GM21528 (cell line): ENCODE results near the gene UPK1A.

Source experiments
- ATAC-seq: cut with Tn5 transposase; IDR thresholded peaks from one replicate; pipeline ENCODE4 v1.9.1; 2021; ENCODE audit warnings: mild to moderate bottlenecking, moderate library complexity; ENCODE audit not compliant: unreplicated experiment, low FRiP score

The UPK1A gene

DNA sequence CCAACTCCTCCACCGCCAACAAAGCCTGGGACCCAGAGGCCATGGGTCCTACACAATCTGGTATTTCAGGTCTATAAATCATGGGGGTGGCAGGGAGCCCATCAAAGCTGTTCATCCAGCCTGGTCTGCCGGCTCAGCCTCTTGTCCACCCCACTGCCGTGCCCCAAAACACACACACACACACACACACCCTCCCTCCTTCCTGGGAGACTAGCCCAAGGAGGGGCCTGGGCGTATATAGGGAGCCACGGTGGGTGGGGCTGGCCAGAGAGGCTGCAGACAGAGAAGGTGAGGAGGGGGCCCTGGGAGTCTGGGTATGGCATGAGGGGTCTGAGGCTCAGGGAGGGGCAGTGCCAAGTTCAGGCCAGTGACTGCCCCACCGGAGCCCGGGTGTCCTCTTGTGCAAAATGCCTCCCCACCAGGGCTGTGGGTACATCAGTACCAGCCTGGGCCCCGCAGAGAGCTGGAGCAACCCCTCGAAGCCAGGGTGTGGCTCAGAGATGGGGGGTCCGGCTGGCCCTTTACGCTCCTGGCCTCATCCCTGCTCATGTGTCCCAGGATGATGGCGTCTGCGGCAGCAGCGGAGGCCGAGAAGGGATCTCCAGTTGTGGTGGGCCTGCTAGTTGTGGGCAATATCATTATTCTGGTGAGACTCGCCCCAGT is at the start of gene UPK1A:
Gene UPK1A (plus strand): TSS at position 267 of the 663 bp plus-strand sequence. CDS start 296 bp downstream, at position 563.
- no peak for ATAC-seq

DNA sequence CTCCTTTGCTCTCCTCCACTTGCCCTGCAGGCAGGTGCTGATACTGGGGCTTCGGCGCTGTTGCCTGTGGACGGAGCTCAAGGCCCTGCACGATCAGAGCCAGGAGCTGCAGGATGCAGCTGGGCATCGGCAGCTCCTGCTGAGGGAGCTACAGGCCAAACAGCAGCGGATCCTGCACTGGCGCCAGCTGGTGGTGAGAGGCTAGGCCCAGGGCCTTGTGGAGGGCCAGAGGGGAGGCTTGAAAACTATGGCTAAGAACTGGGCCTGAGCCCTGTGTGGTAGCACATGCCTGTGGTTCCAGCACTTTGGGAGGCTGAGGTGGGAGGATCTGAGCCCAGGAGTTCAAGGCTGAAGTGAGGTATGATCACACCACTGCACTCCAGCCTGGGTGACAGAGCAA is 47.5 kb upstream of the UPK1A start:
- ATAC-seq, result no peak

DNA sequence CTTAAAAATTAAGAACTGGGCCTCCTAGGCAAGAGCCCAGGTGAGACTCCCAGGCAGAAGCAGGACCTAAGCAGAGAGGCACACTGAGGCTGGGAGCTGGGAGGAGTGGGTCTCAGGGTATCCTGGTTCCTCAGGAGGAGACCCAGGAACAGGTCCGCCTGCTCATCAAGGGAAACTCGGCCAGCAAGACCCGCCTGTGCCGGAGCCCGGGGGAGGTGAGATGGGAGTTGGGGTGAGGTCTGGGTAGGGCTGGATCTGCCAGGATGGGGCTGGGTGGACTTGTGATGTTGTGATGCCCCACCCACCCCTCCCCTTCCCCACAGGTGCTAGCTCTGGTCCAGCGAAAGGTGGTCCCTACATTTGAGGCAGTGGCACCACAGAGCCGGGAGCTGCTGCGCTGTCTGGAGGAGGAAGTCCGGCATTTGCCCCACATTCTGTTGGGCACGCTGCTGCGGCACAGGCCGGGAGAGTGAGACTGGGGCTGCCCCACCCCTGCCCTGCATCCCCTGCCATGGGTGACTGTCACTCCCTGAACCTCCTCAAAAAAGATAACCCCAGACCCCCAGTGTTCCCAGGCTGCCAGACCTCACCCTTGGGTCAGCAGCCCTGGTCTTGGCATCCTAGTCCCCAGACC is 46.9 kb upstream of the UPK1A start:
- ATAC-seq, result no peak

DNA sequence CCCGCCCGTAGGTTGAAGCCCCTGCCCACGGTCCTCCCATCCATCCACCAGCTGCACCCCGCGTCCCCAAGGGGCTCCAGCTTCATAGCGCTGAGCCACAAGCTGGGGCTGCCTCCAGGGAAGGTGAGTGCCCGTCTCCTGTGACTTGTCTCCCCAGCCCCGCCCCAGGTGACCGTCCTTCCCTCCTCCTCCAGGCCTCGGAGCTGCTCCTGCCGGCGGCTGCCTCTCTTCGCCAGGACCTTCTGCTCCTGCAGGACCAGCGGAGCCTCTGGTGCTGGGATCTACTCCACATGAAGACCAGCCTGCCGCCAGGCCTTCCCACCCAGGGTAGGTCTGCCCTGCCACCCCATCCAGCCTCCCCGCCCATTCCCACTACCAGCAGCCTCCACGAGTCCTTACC is 46.3 kb upstream of the UPK1A start:
- no peak for ATAC-seq

DNA sequence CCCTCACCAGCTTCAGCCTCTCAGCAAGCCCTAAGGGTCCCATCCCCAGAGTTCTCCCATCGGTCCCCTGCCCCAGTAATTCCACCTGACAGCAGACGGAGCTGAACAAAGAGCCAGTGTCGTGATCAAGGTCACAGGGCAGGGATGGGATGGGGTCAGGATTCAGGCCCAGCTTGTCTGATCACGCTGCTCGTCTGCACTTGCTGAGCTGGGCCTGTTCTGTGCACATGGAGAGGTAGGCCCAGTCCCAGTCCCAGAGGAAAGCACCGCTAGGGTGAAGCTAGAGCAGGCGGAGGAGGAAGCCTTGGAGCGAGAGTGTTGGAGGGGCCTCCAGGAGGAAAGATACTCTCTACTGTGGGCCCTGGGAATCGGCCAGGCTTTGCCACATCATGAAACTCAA is 44.6 kb upstream of the UPK1A start:
- ATAC-seq, result no peak

DNA sequence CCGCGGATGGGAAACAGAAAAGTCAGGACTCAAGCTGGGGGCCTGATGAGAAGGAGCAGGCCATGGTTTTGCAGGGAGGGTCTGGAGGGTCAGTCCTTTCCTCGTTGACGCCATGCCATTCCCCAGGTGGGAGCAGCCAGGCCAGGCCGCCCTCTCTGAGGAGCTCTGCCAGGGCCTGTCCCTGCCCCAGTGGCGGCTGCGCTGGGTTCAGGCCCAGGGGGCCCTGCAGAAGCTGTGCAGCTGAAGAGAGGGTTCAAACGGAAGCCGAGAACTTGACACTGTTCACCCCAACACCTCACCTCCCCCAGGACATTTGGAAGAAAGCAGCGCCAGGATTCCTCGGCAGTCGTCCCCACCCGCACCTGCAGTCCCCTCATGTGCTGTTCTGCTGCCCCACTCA is 43.6 kb upstream of the UPK1A start:
- no peak for ATAC-seq

DNA sequence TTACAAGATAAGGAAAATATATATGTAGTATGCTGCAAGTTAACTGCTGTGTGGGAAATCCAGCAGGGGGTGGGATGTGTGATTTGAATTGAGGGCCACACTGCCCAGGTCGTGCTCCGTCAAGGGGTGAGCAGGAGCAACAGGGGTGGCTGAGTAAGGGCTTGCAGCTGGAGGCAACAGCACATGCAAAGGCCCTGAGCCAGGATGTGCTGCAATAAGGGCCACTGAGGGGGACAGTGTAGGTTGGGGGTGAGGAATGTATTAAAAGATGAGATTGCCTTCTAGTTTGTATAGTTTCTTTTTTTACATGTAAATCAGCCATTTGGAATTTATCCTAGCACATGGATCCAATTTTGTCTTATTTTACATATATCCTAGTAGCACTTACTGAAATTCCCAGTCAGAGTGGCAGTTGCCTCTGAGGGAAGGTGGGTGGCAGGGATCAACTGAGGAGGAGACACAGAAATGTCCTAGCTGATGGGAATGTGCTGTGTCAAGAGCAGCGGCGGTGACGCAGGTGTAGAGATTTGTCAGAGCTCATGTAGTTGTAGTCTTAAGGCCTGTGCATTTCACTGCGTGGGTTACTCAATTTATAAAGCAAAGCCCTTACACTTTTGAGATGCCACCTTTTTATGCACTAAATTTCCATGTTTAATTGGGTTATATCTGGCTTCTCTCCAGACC is 42.8 kb upstream of the UPK1A start:
- no peak for ATAC-seq

DNA sequence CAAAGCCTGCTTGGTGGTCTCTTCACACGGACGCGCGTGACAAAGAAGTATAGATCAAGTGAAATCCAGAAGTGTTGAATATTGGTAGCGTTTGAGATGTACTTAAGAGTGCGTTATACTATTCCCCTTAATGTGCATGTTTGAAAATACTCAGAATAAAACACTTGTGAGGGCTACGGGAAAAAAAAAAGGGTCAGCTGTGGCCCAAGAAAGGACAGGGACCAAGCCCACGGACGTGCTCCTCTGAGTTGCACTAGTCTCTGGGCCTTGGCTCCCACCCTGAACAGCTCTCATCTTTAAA is 38.1 kb upstream of the UPK1A start:
- no peak for ATAC-seq

DNA sequence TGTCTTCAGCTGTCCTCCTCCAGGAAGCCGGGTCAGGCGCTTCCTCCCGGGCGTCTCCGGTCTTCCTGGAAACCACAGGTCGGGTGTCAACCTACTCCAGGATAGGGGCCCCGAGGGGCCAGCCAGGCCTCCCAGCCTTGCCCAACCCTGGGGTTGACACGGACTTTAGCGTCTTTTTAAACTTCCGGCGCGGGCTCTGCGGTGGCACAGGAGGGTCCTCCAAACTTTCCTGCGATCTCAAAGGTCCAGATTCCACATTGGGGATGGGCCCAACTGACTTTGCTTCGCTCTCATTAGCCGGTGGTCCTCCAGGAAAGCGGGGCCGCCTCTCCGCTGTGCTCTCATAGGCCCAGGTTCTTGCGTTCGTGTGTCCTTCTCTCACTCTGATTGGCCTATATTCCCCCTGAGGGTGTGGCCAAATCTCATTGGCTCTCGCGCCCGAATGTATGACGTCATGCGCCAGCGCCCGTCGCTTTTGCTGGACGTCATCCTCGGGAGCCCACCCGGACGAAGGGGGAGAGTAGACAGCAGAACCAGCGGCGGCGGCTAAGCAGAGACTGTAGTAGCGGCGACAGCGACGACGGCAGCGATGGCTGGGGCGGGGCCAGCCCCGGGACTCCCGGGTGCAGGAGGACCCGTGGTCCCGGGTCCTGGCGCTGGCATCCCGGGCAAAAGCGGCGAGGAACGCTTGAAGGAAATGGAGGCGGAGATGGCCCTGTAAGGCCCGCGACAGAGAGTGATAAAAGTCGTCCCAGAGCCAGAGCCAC is 37.6 kb upstream of the UPK1A start, which contains the start of gene RBM42:
Gene RBM42 (plus strand): TSS at position 472 of the 767 bp plus-strand sequence. CDS start 118 bp downstream, at position 590.
- ATAC-seq, result peak; percentile 96

DNA sequence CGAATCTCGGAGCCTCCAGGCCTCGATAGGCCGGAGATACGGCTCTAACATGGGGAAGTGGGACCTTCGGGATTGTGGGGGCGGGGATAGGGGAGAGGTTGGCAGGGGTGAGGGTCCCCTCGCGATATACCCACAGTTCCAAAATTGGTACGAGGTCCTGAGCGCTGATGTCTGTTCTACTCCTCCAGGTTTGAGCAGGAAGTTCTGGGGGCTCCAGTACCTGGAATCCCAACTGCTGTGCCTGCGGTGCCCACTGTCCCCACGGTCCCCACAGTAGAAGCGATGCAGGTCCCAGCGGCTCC is 37.0 kb upstream of the UPK1A start:
- peak; percentile 3 for ATAC-seq

DNA sequence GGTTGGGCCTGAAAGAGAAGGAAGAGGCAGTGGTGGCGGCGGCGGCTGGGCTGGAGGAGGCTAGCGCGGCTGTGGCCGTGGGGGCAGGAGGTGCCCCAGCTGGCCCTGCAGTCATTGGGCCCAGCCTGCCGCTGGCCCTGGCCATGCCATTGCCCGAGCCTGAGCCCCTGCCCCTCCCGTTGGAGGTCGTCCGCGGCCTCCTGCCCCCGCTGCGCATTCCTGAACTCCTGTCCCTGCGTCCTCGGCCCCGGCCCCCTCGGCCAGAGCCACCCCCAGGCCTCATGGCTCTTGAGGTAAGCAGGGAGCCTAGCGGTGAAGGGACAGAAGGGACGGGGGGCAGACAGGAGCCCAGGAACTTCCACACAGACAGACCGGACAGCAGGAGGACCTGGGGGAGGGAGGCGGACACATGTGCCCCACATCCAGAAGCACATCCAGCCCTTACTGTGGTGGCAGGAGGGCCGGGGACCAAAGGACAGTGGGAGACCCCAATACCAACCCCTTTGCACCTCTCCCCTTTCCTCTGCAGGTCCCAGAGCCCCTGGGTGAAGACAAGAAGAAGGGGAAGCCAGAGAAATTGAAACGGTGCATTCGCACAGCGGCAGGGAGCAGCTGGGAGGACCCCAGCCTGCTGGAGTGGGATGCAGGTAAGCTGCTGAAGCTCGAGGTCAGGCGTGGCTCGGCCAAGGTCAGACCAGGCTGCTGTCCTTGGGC is 32.4 kb upstream of the UPK1A start:
- no peak for ATAC-seq

DNA sequence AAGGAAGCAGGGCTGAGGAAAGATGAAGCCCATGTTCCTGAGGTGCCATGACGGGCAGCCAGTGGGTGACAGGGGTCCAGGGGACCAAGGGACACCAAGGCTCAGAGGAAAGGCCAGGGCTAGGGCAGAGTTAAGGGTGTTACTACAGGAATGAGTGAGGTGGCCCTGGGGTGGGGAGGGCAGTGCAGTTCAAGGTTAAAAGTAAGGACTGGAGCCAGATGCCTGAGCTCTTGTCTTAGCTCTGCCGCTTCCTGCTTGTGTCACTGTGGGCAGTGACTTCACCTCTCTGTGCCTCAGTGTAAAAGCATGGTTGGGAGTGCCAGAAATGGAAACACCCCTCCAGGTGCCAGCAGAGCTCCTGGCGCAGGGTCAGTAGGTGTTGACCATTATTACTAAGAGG is 29.7 kb upstream of the UPK1A start:
- ATAC-seq, result no peak

DNA sequence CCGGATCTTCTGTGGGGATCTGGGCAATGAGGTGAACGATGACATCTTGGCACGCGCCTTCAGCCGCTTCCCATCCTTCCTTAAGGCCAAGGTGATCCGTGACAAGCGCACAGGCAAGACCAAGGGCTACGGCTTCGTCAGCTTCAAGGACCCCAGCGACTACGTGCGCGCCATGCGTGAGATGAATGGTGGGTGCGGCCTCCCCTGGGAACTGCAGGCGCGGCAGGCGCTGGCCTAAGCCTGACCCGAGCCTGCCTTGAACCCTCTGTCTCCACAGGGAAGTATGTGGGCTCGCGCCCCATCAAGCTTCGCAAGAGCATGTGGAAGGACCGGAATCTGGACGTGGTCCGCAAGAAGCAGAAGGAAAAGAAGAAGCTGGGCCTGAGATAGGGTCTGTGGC is 29.2 kb upstream of the UPK1A start:
- ATAC-seq, result no peak

DNA sequence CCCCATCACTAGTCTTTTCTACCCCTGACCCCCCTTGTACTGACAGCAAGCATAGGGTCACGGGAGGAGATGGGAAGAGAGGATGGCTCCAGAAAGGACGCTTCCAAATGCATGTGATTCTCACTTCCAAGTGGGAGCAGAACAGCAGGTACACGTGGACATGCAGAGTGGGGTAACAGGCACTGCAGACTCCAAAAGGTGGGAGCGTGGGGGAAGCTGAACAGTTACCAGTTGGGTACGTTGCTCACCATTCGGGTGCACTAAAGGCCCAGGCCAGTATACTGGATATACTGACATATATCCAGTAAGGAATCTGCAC is 27.0 kb upstream of the UPK1A start:
- no peak for ATAC-seq

DNA sequence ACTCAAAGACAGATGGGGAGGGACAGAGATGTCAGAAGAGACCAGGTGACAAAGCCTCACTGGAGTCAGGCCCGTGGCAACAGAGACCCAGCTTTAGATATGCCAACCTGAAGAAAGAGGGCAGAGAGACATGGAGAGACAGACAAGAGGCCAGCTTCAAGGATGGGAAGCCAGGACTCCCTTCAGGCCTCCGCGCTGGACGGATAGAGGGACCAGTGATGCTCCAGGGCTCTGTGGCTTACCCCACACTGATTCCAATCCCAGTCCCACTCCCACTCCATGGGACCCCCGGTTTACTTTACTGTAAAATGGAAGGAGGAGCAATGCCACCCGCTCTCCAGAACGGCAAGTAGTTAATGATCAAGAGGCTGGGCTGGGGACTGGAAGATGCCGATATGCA is 26.5 kb upstream of the UPK1A start:
- no peak for ATAC-seq

DNA sequence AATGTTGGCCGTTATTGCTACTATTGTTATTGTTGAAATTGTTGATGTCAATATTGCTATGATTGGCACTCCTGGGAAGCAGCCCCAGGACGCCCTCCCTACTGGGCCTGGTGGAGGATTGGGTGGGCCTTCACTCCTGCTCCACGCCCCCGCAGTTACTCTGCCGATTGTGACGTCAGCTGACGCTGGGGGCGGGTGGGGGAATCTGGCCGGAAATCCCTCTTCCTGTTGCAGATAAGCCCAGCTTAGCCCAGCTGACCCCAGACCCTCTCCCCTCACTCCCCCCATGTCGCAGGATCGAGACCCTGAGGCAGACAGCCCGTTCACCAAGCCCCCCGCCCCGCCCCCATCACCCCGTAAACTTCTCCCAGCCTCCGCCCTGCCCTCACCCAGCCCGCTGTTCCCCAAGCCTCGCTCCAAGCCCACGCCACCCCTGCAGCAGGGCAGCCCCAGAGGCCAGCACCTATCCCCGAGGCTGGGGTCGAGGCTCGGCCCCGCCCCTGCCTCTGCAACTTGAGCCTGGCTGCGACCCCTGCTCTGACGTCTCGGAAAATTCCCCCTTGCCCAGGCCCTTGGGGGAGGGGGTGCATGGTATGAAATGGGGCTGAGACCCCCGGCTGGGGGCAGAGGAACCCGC is 24.7 kb upstream of the UPK1A start, which contains the start of gene ETV2:
Gene ETV2 (plus strand): TSS at position 231 of the 637 bp plus-strand sequence. CDS start 716 bp downstream, outside the sequence.
- ATAC-seq, result no peak

DNA sequence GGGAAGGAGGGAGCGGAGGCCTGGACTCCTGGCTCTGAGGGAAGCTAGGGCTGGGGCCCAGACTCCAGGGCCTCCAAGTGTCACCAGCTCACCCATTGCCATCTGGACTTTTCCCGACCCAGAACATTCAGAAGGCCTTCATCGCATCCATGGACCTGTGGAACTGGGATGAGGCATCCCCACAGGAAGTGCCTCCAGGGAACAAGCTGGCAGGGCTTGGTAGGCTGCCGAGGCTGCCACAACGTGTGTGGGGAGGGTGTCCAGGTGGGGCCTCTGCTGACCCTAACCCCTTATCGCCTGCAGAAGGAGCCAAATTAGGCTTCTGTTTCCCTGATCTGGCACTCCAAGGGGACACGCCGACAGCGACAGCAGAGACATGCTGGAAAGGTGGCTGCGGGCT is 24.0 kb upstream of the UPK1A start:
- ATAC-seq, result no peak

DNA sequence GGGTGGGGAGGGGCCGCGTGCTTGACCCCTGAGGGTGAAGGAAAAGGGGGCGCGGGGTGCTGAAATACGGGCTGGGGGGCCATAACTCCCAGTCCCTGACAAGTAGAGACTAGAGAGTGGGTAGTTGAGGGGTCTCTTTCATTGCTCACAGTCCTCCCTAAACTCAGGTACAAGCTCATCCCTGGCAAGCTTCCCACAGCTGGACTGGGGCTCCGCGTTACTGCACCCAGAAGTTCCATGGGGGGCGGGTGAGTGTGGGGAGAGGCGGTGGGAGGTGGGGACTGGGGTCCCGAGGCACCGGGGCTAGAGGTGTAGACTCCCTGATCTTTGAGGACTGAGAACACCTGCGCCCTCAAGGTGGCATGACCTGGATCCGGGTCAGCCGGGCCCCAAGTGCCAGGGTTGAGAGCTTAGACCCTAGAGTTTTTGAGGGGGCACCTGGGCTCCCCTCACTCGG is 23.5 kb upstream of the UPK1A start:
- no peak for ATAC-seq

DNA sequence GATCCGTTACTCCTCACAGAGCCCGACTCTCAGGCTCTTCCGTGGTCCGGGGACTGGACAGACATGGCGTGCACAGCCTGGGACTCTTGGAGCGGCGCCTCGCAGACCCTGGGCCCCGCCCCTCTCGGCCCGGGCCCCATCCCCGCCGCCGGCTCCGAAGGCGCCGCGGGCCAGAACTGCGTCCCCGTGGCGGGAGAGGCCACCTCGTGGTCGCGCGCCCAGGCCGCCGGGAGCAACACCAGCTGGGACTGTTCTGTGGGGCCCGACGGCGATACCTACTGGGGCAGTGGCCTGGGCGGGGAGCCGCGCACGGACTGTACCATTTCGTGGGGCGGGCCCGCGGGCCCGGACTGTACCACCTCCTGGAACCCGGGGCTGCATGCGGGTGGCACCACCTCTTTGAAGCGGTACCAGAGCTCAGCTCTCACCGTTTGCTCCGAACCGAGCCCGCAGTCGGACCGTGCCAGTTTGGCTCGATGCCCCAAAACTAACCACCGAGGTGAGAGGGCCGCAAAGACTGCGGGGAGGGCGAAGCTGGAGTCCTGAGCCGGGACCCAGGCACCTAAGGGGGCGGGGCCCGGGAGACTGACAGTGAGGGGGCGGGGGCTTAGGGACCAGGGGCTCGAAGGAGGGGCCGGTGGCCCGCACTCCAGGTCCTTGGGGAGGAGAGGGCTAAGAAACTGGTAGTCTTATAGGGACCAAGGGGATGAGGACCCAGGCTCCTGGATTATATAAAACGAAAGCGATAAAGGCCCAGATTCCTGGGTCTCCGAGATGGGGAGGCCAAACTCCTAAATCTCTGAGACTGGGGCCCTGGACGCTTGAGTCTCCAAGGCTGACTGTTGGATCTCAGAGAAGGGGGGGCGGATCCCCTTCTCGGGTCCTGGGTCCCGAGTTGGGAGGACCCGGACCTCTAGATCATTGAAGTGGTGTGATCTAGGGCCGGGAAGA is 22.8 kb upstream of the UPK1A start:
- peak; percentile 35 for ATAC-seq
